Panc1 (cell line): Measurements from ENCODE around the gene PRKCQ. TPM values are rescaled to one million over a fixed set of nuclear protein-coding genes. Genes with fewer than 3 reads are reported as not detected.

Experiments
- ATAC-seq: fragments of 200-7000 bp; cut with Tn5 transposase; 2 replicates; pipeline ENCODE4 v1.9.1; 2020; ENCODE audit warnings: mild to moderate bottlenecking, moderate library complexity
- BruUV-seq: library from RNA; stranded (reverse); fragments of 400-500 nt; replicated peaks from 2 replicates; lab custom pipeline; 2021; lab: Mats Ljungman, UMichigan
- CTCF ChIA-PET: fragments of 300-600 bp; sonication (Branson Sonifier 250); formaldehyde crosslinking; loops from one replicate; lab custom pipeline; 2022; ENCODE audit warnings: antibody characterized with exemption; lab: Charles Lee
- POLR2A ChIA-PET: fragments of 300-600 bp; sonication (Branson Sonifier 250); formaldehyde crosslinking; loops from one replicate; lab custom pipeline; 2022; ENCODE audit warnings: antibody characterized with exemption; lab: Charles Lee
- DNase-seq: peaks from one replicate; pipeline ENCODE4 v3.0.0-alpha.2; 2010; ENCODE audit warnings: low read depth, low spot score
- H3K27ac ChIP-seq: 2 replicates; pipeline ENCODE4 v1.5.1; 2011; ENCODE audit warnings: mild to moderate bottlenecking, low read length, inconsistent platforms
- H3K27me3 ChIP-seq: fragments of 200-500 bp; sonication (Bioruptor generic); 2 replicates; pipeline ENCODE4 v1.6.0; 2014; ENCODE audit warnings: low read length, inconsistent platforms; ENCODE audit not compliant: control insufficient read depth, insufficient read depth
- H3K36me3 ChIP-seq: fragments of 200-500 bp; sonication (Bioruptor generic); 2 replicates; pipeline ENCODE4 v1.5.1; 2014; ENCODE audit warnings: inconsistent platforms, mild to moderate bottlenecking, low read length, moderate library complexity; ENCODE audit not compliant: control insufficient read depth, insufficient read depth
- H3K4me1 ChIP-seq: 2 replicates; pipeline ENCODE4 v1.5.1; 2011; ENCODE audit warnings: inconsistent platforms, mild to moderate bottlenecking, low read length, moderate library complexity; ENCODE audit not compliant: control insufficient read depth, insufficient read depth
- H3K4me3 ChIP-seq, 2 experiments: 2 replicates each; pipeline ENCODE4 v1.5.1; 2011 to 2012; ENCODE audit warnings: low read depth in 2 of 2, low read length in 2 of 2, mild to moderate bottlenecking in 2 of 2, inconsistent platforms in 1 of 2, moderate library complexity in 1 of 2
- H3K9me3 ChIP-seq: fragments of 200-500 bp; sonication (Bioruptor generic); 2 replicates; pipeline ENCODE4 v1.5.1; 2014; ENCODE audit warnings: low read depth, mild to moderate bottlenecking, inconsistent platforms, low read length, moderate library complexity; ENCODE audit not compliant: control insufficient read depth, insufficient read depth
- CTCF ChIP-seq: fragments of 450-650 bp; IDR thresholded peaks from 2 replicates; pipeline ENCODE4 v1.5.1; 2017; ENCODE audit warnings: mild to moderate bottlenecking
- POLR2AphosphoS5 ChIP-seq: IDR thresholded peaks from 2 replicates; pipeline ENCODE4 v1.6.1; 2012; ENCODE audit warnings: mild to moderate bottlenecking, low read depth, low read length, moderate library complexity
- REST ChIP-seq, 2 experiments: IDR thresholded peaks; 2 replicates each; pipeline ENCODE4 v1.6.1; 2011 to 2012; ENCODE audit warnings: low read depth in 2 of 2, control low read depth in 1 of 2, low read length in 1 of 2, mild to moderate bottlenecking in 1 of 2, moderate library complexity in 1 of 2; ENCODE audit not compliant: insufficient read depth in 1 of 2
- SIN3A ChIP-seq: IDR thresholded peaks from 2 replicates; pipeline ENCODE4 v1.6.1; 2012; ENCODE audit warnings: low read depth, mild to moderate bottlenecking, low read length, moderate library complexity, borderline replicate concordance; ENCODE audit not compliant: insufficient read depth
- TCF7L2 ChIP-seq: IDR thresholded peaks from 2 replicates; pipeline ENCODE4 v1.6.1; 2011; ENCODE audit warnings: mild to moderate bottlenecking, low read depth, low read length, inconsistent platforms
- in situ Hi-C: cut with HindIII; loops from 2 replicates; pipeline ENCODE4 v1.10.0; 2016; ENCODE audit warnings: low sequenced_read_pairs, low pct_unique_long_range_greater_than_20kb
- intact Hi-C: fragments of 100-400 bp; cut with micrococcal nuclease; formaldehyde crosslinking; loops from one replicate; pipeline ENCODE4 v1.10.0; 2022; ENCODE audit not compliant: unreplicated experiment
- total RNA-seq: library from RNA; stranded (reverse); gene quantifications from one replicate; pipeline ENCODE4 v1.2.1, GENCODE V29; 2021; ENCODE audit not compliant: unreplicated experiment

PRKCQ gene
- total RNA-seq, 1 experiment from 2014 or later, result 0.23 TPM

GRCh38 chr10:6598679-6599078, 18.6 kb upstream of the PRKCQ start:
- CTCF ChIA-PET, result no interaction called here
- ATAC-seq, result no peak
- Histone ChIP-seq H3K4me1 (no peaks in the 10 kb centered on the region), H3K9me3 (no peaks in the 10 kb centered on the region), H3K4me3 (no peak overlapping the region), H3K27ac (no peak overlapping the region), H3K27me3 (no peaks in the 10 kb centered on the region), H3K36me3 (no peaks in the 10 kb centered on the region)
- no TSS peak for BruUV-seq
- POLR2A ChIA-PET, result no interaction called here
- in situ Hi-C loops (no loop called here), intact Hi-C loops (no loop called here)
- DNase-seq, result no peak
- TF ChIP-seq POLR2AphosphoS5 (no peak), TCF7L2 (no peak), CTCF (no peak), SIN3A (no peak), REST (IDR thresholded peaks at IDR 0.05; ENCODE audit: insufficient read depth in 1 of 2, low read depth in 2 of 2, low read length in 1 of 2) (no peak)

- POLR2A ChIA-PET, result no interaction called here
Measured at GRCh38 chr10:6597478-6597877, 17.4 kb upstream of the PRKCQ start.

More at GRCh38 chr10:6597478-6597877, 17.4 kb upstream of the PRKCQ start:
- in situ Hi-C loops, result no loop called here
- TF ChIP-seq POLR2AphosphoS5 (no peak), SIN3A (no peak), CTCF (no peak), TCF7L2 (no peak), REST (IDR thresholded peaks at IDR 0.05; ENCODE audit: insufficient read depth in 1 of 2, low read depth in 2 of 2, low read length in 1 of 2) (no peak)
- CTCF ChIA-PET, result no interaction called here
- intact Hi-C loops, result no loop called here
- ATAC-seq (no peak), DNase-seq (no peak)
- Histone ChIP-seq H3K9me3 (no peaks in the 10 kb centered on the region), H3K4me3 (no peak overlapping the region), H3K36me3 (no peaks in the 10 kb centered on the region), H3K27ac (no peak overlapping the region), H3K4me1 (no peaks in the 10 kb centered on the region), H3K27me3 (no peaks in the 10 kb centered on the region)
- BruUV-seq, result no TSS peak
